ENCODE data around the gene YKT6.

Gene YKT6

DNA sequence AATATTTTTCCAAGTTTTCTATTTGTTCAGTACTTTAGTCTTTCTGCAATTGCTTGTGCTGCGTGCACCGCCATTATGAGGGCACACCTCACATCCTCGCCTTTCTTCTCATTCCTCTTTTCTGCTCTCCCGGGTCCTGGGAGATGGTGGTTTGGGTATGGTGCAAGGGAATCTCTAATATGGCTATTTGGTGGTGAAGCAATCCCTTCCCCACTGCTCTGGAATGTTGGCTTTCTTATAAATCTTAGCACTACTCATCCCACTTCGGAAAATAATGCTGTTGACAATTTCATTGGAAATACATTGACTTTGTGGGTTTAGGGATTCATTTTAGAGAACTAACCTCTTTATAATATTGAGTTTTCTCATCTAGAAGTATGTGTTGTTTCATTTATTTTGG, 9.6 kb upstream of the YKT6 start:
- in situ Hi-C loops (cut with HindIII; ENCODE audit: low sequenced_read_pairs), result loop anchor here (5.0 kb wide), 2 partner anchors 34 to 94 kb away; no protein-coding TSS in a partner anchor

- in situ Hi-C loops (cut with HindIII; ENCODE audit: low sequenced_read_pairs), result loop anchor here (5.0 kb wide), 2 partner anchors 36 to 96 kb away; no protein-coding TSS in a partner anchor
Measured at GRCh38 chr7:44193011-44193802, 7.6 kb upstream of the YKT6 start.

DNA sequence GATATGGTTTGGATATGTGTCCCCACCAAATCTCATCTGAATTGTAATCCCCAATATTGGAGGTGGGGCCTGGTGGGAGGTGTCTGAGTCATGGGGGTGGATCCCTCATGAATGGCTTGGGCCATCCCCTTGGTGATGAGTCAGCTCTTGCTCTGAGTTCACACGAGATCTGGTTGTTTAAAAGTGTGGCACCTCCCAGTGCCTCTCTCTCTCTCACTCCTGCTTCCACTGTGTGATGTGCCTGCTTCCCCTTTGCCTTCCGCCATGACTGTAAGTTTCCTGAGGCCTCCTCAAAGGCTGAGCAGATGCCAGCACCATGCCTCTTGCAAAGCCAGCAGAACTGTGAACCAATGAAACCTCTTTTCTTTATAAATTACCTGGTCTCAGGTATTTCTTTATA, 6.7 kb upstream of the YKT6 start:
- in situ Hi-C loops (cut with HindIII; ENCODE audit: low sequenced_read_pairs), result loop anchor here (5.0 kb wide), 2 partner anchors 37 to 97 kb away; no protein-coding TSS in a partner anchor

GRCh38 chr7:44194562-44195145, 6.1 kb upstream of the YKT6 start:
- in situ Hi-C loops (cut with HindIII; ENCODE audit: low sequenced_read_pairs), result loop anchor here (5.0 kb wide), 2 partner anchors 37 to 97 kb away; no protein-coding TSS in a partner anchor

- in situ Hi-C loops (cut with HindIII; ENCODE audit: low sequenced_read_pairs), result no loop called here
Measured at GRCh38 chr7:44195889-44196288, 4.9 kb upstream of the YKT6 start.

DNA sequence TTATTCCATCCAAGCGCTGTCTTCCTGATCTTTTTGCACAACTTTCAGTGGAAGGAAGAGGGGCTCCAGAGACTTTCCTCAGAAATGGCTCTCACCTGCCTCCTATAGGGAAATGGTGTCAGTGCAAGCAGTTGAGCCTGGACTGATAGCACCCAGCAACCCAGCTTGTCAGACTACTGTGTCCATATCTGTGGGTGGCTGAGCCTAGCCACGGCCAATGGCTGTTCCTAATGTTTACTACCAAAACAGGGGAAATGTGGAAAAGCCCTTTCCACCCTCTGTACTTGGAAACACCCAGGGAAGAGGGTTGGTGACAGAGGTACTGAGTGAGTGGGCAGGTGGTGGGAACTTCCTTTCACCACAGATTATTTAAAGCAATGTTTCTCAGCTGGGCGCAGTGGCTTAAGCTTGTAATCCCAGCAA, 4.3 kb upstream of the YKT6 start:
- in situ Hi-C loops (cut with HindIII; ENCODE audit: low sequenced_read_pairs), result no loop called here

DNA sequence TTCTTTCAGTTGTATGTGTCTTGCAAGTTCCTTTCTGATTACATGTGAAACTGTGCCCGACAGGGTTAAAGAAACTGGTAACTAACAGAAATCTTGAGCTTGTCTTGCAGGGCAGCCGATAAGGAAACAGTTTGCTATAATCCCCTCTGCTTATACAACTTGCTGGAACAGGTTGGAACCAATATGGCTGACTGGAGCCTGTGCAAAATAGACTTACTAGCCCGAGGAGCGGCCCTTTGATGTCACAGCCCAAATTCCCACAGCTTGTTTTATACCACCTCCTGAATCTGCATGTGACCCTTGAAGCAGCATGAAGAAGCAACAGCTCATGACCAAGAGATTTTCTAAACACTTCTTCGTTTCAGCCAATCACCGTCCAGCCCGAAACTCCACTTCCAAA, 3.3 kb upstream of the YKT6 start:
- in situ Hi-C loops (cut with HindIII; ENCODE audit: low sequenced_read_pairs), result no loop called here

GRCh38 chr7:44200163-44200562, 615 bp upstream of the YKT6 start:
- in situ Hi-C loops (cut with HindIII; ENCODE audit: low sequenced_read_pairs), result loop anchor here (25.0 kb wide), 1 partner anchor 362 kb away; the partner anchor contains the start of gene DDX56

DNA sequence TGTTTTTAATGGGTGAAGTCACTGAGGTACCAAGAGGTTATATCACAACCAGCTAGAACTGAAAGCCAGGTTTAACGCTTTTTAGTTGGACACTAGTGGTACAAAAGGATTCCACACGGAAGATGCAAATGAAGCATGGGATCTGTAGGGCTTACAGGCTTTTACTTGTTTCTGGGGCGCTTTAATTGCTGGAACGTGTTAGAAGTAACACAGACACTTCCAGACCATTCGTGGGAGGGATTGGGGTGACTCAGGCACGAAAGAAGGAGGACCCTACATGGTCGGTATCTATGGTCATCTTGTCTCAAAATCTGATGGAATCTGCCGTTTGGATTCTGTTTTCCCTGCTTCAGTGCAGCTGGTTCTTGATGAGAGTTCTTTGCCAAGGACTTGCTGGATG, 1.0 kb downstream of the YKT6 start:
- in situ Hi-C loops (cut with HindIII; ENCODE audit: low sequenced_read_pairs), result loop anchor here (25.0 kb wide), 1 partner anchor 360 kb away; the partner anchor contains the start of gene DDX56

GRCh38 chr7:44206008-44206407, 5.2 kb downstream of the YKT6 start:
- in situ Hi-C loops (cut with HindIII; ENCODE audit: low sequenced_read_pairs), result loop anchor here (5.0 to 25.0 kb wide), 2 partner anchors 144 to 356 kb away; partner anchors contain the start of gene DDX56

- in situ Hi-C loops (cut with HindIII; ENCODE audit: low sequenced_read_pairs), result loop anchor here (5.0 to 25.0 kb wide), 2 partner anchors 146 to 354 kb away; partner anchors contain the start of gene DDX56
Measured at GRCh38 chr7:44208085-44208484, 7.3 kb downstream of the YKT6 start.

GRCh38 chr7:44210107-44210506, 9.3 kb downstream of the YKT6 start:
- in situ Hi-C loops (cut with HindIII; ENCODE audit: low sequenced_read_pairs), result loop anchor here (5.0 to 25.0 kb wide), 3 partner anchors 57 to 352 kb away; partner anchors contain the start of gene DDX56

DNA sequence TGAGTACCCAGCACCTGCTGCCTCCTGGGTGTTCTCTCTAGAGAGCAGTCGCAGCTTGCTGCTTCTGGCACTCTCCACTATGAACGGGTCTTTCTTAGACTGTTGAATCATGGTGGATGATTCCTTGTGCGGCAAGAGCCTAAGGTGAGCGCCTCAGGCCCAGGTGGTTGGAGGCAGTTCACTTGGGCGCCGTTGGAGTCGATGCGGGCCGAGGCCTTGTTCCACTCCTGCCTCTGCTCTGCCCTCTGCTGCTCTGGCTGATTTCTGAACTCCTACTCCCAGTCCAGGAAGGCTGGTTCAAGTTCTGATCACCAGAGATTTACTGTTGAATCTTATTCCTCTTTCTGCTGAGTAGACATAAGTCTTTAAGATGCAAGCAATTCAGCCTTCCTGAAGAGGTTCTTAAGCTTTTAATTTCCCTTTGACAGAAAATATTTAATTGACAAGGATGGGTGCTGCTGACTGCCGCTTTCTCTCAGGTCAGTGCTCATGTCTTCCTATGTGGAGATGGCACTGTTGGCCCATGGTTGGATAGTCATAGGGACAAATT, 10.4 kb downstream of the YKT6 start:
- in situ Hi-C loops (cut with HindIII; ENCODE audit: low sequenced_read_pairs), result loop anchor here (5.0 to 25.0 kb wide), 3 partner anchors 56 to 351 kb away; partner anchors contain the start of gene DDX56

DNA sequence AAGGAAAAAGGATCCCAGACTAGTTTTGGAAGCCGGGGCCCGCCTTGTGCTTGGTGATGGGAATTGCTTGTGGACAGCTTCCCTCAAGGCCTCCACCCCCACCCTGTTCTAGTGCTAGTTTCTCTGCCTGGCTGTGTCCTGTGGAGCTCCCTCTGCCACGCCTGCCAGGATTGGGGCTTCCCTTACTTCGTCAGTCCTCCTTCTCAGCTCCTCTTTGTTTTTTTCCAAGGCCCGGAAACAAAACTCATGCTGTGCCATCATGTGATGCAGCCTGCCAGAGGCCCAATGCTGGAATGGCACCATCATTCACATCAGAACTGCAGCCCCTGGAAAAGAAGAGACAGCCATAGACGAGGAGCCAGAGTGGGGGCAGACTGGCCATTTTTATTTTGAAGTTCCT, 11.2 kb downstream of the YKT6 start:
- in situ Hi-C loops (cut with HindIII; ENCODE audit: low sequenced_read_pairs), result loop anchor here (5.0 to 25.0 kb wide), 3 partner anchors 55 to 350 kb away; partner anchors contain the start of gene DDX56

GRCh38 chr7:44212581-44213184, 11.9 kb downstream of the YKT6 start:
- in situ Hi-C loops (cut with HindIII; ENCODE audit: low sequenced_read_pairs), result loop anchor here (5.0 to 25.0 kb wide), 3 partner anchors 55 to 350 kb away; partner anchors contain the start of gene DDX56

GRCh38 chr7:44213206-44213876, 12.6 kb downstream of the YKT6 start:
- in situ Hi-C loops (cut with HindIII; ENCODE audit: low sequenced_read_pairs), result loop anchor here (5.0 to 25.0 kb wide), 3 partner anchors 54 to 349 kb away; partner anchors contain the start of gene DDX56

DNA sequence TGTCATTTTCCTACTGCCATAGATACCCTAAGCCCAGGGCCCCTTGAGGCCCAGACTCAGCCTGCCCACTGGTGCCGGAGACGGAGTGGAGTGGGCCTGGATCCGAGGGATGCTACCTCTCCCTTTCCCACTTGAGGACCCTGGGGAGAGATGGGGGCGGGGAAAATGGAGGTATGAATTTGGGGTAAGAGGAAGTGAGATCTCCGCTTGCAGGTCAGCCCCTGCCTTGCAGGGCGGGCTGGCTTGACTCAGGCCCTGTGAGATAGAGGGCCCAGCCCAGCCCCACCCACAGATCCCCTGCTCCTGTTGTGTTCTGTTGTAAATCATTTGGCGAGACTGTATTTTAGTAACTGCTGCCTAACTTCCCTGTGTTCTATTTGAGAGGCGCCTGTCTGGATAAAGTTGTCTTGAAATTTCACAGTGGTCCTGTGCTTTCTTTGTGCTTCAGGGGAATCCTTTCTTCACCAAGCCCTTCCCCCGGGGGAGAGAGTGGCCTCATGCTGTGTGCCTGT, 13.2 kb downstream of the YKT6 start:
- in situ Hi-C loops (cut with HindIII; ENCODE audit: low sequenced_read_pairs), result loop anchor here (5.0 to 25.0 kb wide), 3 partner anchors 53 to 348 kb away; partner anchors contain the start of gene DDX56

GRCh38 chr7:44215531-44215930, 14.8 kb downstream of the YKT6 start:
- in situ Hi-C loops (cut with HindIII; ENCODE audit: low sequenced_read_pairs), result loop anchor here (25.0 kb wide), 1 partner anchor 347 kb away; the partner anchor contains the start of gene DDX56

- in situ Hi-C loops (cut with HindIII; ENCODE audit: low sequenced_read_pairs), result loop anchor here (25.0 kb wide), 1 partner anchor 346 kb away; the partner anchor contains the start of gene DDX56
Measured at GRCh38 chr7:44216019-44216418, 15.2 kb downstream of the YKT6 start.
